Heart right ventricle (tissue), 16 donors: ENCODE data around the gene ABL1. TPM values are rescaled to one million over a fixed set of nuclear protein-coding genes. Genes with fewer than 3 reads are reported as not detected.

Source experiments
- ATAC-seq, 8 donors: fragments of 200-7000 bp; cut with Tn5 transposase; one replicate each; pipeline ENCODE4 v1.9.1; 2020; ENCODE audit warnings: mild to moderate bottlenecking in 8 of 8, moderate library complexity in 8 of 8, moderate number of reproducible peaks in 1 of 8
- DNase-seq, 2 donors: peaks; one replicate each; pipeline ENCODE4 v3.0.0-alpha.2; 2020
- H3K27ac ChIP-seq, 10 donors: fragments of 200-600 bp; sonication (generic) in 2 of 10; one replicate each; pipeline versions ENCODE4 v1.5.0 to v1.8.0; 2020 to 2022; ENCODE audit warnings: mild to moderate bottlenecking in 3 of 10
- H3K27me3 ChIP-seq, 7 donors: fragments of 200-600 bp; one replicate each; pipeline ENCODE4 v1.8.0; 2021 to 2022; ENCODE audit warnings: mild to moderate bottlenecking in 2 of 7
- H3K36me3 ChIP-seq, 9 donors: fragments of 200-600 bp; sonication (generic) in 1 of 9; one replicate each; pipeline versions ENCODE4 v1.5.0 to v1.8.0; 2020 to 2022; ENCODE audit warnings: mild to moderate bottlenecking in 2 of 9
- H3K4me1 ChIP-seq, 9 donors: fragments of 200-600 bp; sonication (generic) in 1 of 9; one replicate each; pipeline versions ENCODE4 v1.5.0 to v1.8.0; 2020 to 2022; ENCODE audit warnings: mild to moderate bottlenecking in 4 of 9
- H3K4me3 ChIP-seq, 10 donors: fragments of 200-600 bp; sonication (generic) in 2 of 10; one replicate each; pipeline versions ENCODE4 v1.5.0 to v1.8.0; 2020 to 2022; ENCODE audit warnings: mild to moderate bottlenecking in 7 of 10, moderate library complexity in 2 of 10
- H3K9me3 ChIP-seq, 11 donors: fragments of 200-600 bp in 10 of 11; sonication (generic) in 2 of 11; one replicate each; pipeline versions ENCODE4 v1.5.0 to v1.8.0; 2013 to 2022; ENCODE audit warnings: mild to moderate bottlenecking in 2 of 11, control low read depth in 1 of 11, moderate library complexity in 1 of 11
- WGBS, 2 donors: extraction: QIAGEN DNeasy Blood & Tissue Kit; methylation state at CpG; one replicate each; pipeline ENCODE4 v1.1.7; 2013; ENCODE audit warnings: inconsistent platforms in 1 of 2; 5-methylcytosine and 5-hydroxymethylcytosine counted together
- intact Hi-C, 10 donors: fragments of 100-400 bp; cut with DNase I; formaldehyde crosslinking; loops; one replicate each; pipeline versions ENCODE4 v1.11.1 to v1.14.2; 2022
- polyA plus RNA-seq, 2 donors: library from polyadenylated mRNA; stranded (reverse); fragments of 200-250 nt; gene quantifications; one replicate each; pipeline ENCODE4 v1.2.3, GENCODE V29; 2013
- total RNA-seq, 10 donors: library from RNA; stranded (reverse); fragmentation: NEBNext Ultra II Directional in 3 of 10; extraction: Animal tissue kit (Norgen Biotek cat#: 25700) in 3 of 10; gene quantifications; one replicate each; pipeline versions ENCODE4 v1.2.1 to v1.2.4, GENCODE V29; 2021 to 2023
- TF ChIP-seq, protein P1 (sequence below), 9 donors: fragments of 200-600 bp; sonication (generic) in 2 of 9; IDR thresholded peaks; one replicate each; pipeline versions ENCODE4 v1.5.0 to v1.8.0; 2021 to 2022; ENCODE audit warnings: antibody characterized with exemption in 9 of 9, mild to moderate bottlenecking in 5 of 9, moderate library complexity in 1 of 9
- donor health status: Arrhythmogenic right ventricular cardiomyopathy.
- donor health status: ischemic (EF 13 %, LVEDD 7.1; RV severe dilation, severe dysfunction).
- donor health status: healthy with polysubstance abuse.
- donor health status: DM: no; HTN: yes; CAD: no.
- donor health status: DM: no; HTN: no; CAD: no.
- donor health status: ischemic (EF 25% LVEDD 6.9; RV normal size, moderate dysfunction).
- donor health status: ischemic (EF 25% LVEDD 5.7; RV mildly dilated, moderate dysfunction).
- donor health status: healthy.
- donor health status: DM: yes; HTN: yes; CAD: no.
- donor health status: Ischemic cardiomyopathy.
- donor health status: ischemic (EF 35%, LVEDD 5.7; RV mildly dilated, moderate dysfunction).
- donor health status: nonischemic (EF 11% LVEDD 7.7; RV severe dilation, severe dysfunction).
- donor health status: DM: yes; HTN: yes; CAD: no.
- donor health status: PGD.
- donor health status: ischemic (EF 29% LVEDD 5.4; RV normal size, mild dysfunction).
- donor health status: nonischemic (EF 23%, LVEDD 6.1; RV moderate dilation, normal function).

Gene ABL1
- total and polyA plus RNA-seq, 12 donors, result 16.2 to 48.8 (median 33.3) TPM

DNA sequence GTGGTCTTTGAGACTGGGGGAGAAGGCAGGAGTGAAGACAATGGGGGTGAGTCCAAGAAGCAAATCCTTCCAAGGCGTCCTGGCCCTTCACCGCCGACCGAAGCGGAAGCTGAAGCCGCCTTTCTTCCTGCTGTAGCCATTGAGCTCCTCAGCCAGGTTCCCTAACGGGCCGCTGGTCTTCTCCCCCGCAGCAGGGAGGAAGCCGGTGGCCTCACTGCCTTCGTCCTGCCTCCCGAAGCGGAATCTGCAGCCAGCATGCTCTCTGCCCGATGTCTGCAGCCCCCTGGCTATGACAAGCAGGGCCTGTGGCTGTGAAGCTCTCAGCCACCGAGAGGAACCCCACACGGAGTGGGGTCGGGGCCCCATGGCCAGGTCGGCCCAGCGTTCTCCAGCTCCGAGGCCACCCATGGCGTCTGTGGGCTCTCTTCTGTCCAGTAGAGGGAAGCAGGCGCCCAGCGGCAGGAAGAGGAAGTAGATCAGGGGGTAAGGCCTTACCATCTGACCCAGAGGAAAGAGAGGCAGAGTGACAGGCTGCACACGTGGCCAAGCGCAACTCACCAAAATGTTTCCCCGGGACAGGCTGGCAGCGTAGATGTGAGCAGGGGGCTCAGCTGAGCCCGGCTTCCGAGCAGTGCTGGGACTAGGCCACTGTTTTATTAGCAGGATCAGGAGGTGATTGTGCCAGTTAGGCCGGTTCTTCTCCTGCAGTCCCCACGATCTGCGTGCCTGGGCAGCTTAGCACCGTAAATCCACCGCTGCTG lies 58.5 kb downstream of the ABL1 start:
- 59 to 71% methylated on average over 34 of the region's 34 CpGs for WGBS, 2 donors
- peak overlapping the region in 4 of 10 donors; percentile 31 to 78 (median 42) for H3K27ac ChIP-seq
- peak; percentile 9 to 73 (median 64) for ATAC-seq
- intact Hi-C loops, result no loop called here
- H3K4me3 ChIP-seq, result peak overlapping the region in 5 of 10 donors; percentile 20 to 37 (median 28)
- peaks cover 4 to 42% (median 17%) of the 10 kb centered on the region in 9 donors for H3K4me1 ChIP-seq
- peak; percentile 46 to 51 for DNase-seq
- H3K9me3 ChIP-seq, result no peaks in the 10 kb centered on the region
- TF ChIP-seq, protein P1, sequence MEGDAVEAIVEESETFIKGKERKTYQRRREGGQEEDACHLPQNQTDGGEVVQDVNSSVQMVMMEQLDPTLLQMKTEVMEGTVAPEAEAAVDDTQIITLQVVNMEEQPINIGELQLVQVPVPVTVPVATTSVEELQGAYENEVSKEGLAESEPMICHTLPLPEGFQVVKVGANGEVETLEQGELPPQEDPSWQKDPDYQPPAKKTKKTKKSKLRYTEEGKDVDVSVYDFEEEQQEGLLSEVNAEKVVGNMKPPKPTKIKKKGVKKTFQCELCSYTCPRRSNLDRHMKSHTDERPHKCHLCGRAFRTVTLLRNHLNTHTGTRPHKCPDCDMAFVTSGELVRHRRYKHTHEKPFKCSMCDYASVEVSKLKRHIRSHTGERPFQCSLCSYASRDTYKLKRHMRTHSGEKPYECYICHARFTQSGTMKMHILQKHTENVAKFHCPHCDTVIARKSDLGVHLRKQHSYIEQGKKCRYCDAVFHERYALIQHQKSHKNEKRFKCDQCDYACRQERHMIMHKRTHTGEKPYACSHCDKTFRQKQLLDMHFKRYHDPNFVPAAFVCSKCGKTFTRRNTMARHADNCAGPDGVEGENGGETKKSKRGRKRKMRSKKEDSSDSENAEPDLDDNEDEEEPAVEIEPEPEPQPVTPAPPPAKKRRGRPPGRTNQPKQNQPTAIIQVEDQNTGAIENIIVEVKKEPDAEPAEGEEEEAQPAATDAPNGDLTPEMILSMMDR (IDR thresholded peaks at IDR 0.05), result peak in 8 of 9 donors; percentile 9 to 60 (median 42)
- H3K27me3 ChIP-seq, result peaks cover 0 to 10% (median 0%) of the 10 kb centered on the region in 7 donors
- H3K36me3 ChIP-seq, result peaks cover 0 to 49% (median 20%) of the 10 kb centered on the region in 9 donors

DNA sequence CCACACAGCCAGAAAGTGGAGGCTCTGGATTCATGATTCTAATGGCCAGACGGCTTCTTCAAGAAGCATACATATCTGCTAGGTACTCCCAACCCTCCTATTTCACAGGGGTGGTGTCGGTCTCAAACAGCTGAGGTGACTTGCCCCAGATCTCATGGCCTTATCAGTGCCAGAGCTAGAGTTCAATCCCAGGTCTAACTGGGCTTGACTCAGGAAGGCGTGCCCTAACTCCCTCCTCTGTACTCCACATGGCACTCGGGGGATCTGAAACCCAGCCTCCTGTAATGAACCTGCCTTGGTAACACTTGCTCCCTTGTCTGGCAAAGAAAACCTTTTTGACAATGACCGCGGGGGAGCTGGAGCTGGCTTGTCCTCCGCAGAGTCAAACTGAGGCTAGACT lies 59.5 kb downstream of the ABL1 start:
- no peaks in the 10 kb centered on the region for H3K9me3 ChIP-seq
- H3K4me3 ChIP-seq, result no peak overlapping the region
- DNase-seq (no peak), ATAC-seq (no peak)
- TF ChIP-seq, protein P1 (IDR thresholded peaks at IDR 0.05), result no peak
- peaks cover 0 to 13% (median 5%) of the 10 kb centered on the region in 7 donors for H3K27me3 ChIP-seq
- no peak overlapping the region for H3K27ac ChIP-seq
- H3K36me3 ChIP-seq, result peaks cover 0 to 38% (median 13%) of the 10 kb centered on the region in 9 donors
- intact Hi-C loops, result no loop called here
- peaks cover 4 to 42% (median 17%) of the 10 kb centered on the region in 9 donors for H3K4me1 ChIP-seq
- 68 to 84% methylated on average over 7 of the region's 7 CpGs for WGBS, 2 donors

DNA sequence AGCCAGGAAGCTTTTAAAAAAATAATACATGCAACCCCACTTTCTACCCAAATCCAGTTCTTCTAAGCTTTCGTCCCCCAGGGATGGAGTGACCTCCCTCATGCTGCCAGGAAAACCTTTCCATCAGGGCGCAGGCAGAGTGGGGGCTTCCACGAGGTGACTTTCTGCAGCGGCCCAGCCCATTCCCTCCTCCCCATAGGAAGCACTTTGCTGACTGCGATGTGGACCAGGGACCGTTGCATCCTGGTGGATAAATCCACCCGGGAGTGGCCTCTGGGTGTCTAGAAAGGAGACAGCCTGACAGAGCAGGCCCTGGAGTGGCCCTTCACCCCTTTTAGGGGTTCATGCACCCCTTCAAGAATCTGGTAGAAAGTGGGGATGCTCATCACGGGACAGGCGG lies 60.0 kb downstream of the ABL1 start:
- H3K4me1 ChIP-seq, result peaks cover 4 to 42% (median 17%) of the 10 kb centered on the region in 9 donors
- DNase-seq, result no peak
- H3K9me3 ChIP-seq, result no peaks in the 10 kb centered on the region
- 66 to 71% methylated on average over 9 of the region's 9 CpGs for WGBS, 2 donors
- no peak for ATAC-seq
- H3K27me3 ChIP-seq, result peaks cover 0 to 16% (median 7%) of the 10 kb centered on the region in 7 donors
- H3K36me3 ChIP-seq, result peaks cover 0 to 34% (median 11%) of the 10 kb centered on the region in 9 donors
- no peak overlapping the region for H3K27ac ChIP-seq
- intact Hi-C loops, result no loop called here
- TF ChIP-seq, protein P1 (IDR thresholded peaks at IDR 0.05), result no peak
- no peak overlapping the region for H3K4me3 ChIP-seq

DNA sequence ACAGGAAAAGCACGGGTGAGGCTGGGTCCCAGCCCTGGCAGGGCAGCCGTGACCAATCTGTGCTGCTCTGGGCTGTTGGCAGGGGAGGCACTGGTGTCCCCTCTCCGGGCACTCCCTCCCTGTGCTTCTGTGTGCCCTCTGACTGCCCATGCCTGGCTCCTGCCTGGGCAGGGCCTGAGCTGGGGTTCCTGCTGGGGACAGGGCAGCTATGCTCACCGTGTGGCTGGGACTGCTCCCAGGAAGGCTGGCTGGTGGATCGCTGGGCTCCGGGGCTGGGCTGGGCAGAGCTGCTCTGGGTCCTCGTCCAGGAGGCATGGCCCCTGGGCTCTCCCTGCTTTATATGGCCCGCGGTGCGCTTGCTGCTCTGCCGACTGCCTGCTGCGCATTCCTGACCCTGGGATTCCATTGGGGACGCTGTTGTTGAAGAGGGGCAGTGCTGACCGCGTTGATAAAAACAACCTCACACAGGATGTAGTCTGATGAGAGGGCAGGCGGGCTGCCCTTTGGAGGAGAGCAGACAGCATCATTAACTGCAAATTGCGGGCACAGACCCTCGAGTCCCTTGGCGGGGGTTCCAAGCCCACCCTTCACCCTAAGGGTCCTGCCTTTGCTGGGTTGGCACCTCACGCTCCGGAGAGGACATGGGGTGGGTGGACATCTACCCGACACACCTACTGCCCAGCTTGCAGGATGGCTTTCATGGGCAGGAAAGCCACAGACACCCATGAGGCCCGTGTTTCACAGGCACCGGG lies 60.6 kb downstream of the ABL1 start:
- WGBS, 2 donors, result 56% methylated on average over 24 of the region's 24 CpGs
- no peaks in the 10 kb centered on the region for H3K9me3 ChIP-seq
- peaks cover 0 to 20% (median 9%) of the 10 kb centered on the region in 7 donors for H3K27me3 ChIP-seq
- TF ChIP-seq, protein P1 (IDR thresholded peaks at IDR 0.05), result no peak
- no peak overlapping the region for H3K27ac ChIP-seq
- peak in 7 of 8 donors; percentile 15 to 69 (median 37) for ATAC-seq
- no peak overlapping the region for H3K4me3 ChIP-seq
- peaks cover 0 to 27% (median 5%) of the 10 kb centered on the region in 9 donors for H3K36me3 ChIP-seq
- H3K4me1 ChIP-seq, result peaks cover 4 to 42% (median 17%) of the 10 kb centered on the region in 9 donors
- DNase-seq, result no peak
- intact Hi-C loops, result no loop called here
